Vagina (tissue), 2 donors: Measurements from ENCODE around the gene GFOD1. TPM values are rescaled to one million over a fixed set of nuclear protein-coding genes. Genes with fewer than 3 reads are reported as not detected.

Source experiments
- DNase-seq, 2 donors: peaks; one replicate each; pipeline ENCODE4 v3.0.0-alpha.2; 2017; ENCODE audit errors: extremely low spot score in 2 of 2
- H3K27ac ChIP-seq: fragments of 200-600 bp; sonication (generic); one replicate; pipeline ENCODE4 v1.5.1; 2019
- H3K27me3 ChIP-seq: fragments of 200-600 bp; sonication (generic); one replicate; pipeline ENCODE4 v1.5.1; 2019
- H3K36me3 ChIP-seq, 2 donors: fragments of 200-600 bp; sonication (generic); one replicate each; pipeline ENCODE4 v1.5.1; 2017 to 2019
- H3K4me1 ChIP-seq: fragments of 200-600 bp; sonication (generic); one replicate; pipeline ENCODE4 v1.5.1; 2019
- H3K4me3 ChIP-seq, 2 donors: fragments of 200-600 bp; sonication (generic); 1 replicate in 1 of 2; 2 replicates in 1 of 2; pipeline ENCODE4 v1.5.1; 2016 to 2019
- H3K9me3 ChIP-seq: fragments of 200-600 bp; sonication (generic); one replicate; pipeline ENCODE4 v1.5.1; 2019
- CTCF ChIP-seq, 3 experiments: fragments of 450-650 bp in 2 of 3; fragments of 200-600 bp in 1 of 3; sonication (generic) in 1 of 3; IDR thresholded peaks; one replicate each; pipeline ENCODE4 v1.5.1; 2017 to 2019; ENCODE audit warnings: antibody characterized with exemption in 3 of 3, mild to moderate bottlenecking in 2 of 3, moderate library complexity in 2 of 3
- POLR2A ChIP-seq, 2 donors: fragments of 450-650 bp; IDR thresholded peaks; one replicate each; pipeline ENCODE4 v1.6.1; 2017; ENCODE audit warnings: antibody characterized with exemption in 2 of 2, mild to moderate bottlenecking in 2 of 2, moderate library complexity in 2 of 2
- POLR2AphosphoS5 ChIP-seq, 2 donors: sonication (generic); formaldehyde crosslinking; IDR thresholded peaks; one replicate each; pipeline ENCODE4 v1.9.0; 2017; ENCODE audit warnings: antibody characterized with exemption in 2 of 2, mild to moderate bottlenecking in 2 of 2, low read depth in 1 of 2; ENCODE audit not compliant: insufficient read depth in 1 of 2
- intact Hi-C: fragments of 100-400 bp; cut with DNase I; formaldehyde crosslinking; loops from one replicate; pipeline ENCODE4 v1.15.1; 2023
- total RNA-seq: library from RNA; depleted of rRNA; stranded (reverse); fragments of >200 nt; gene quantifications from one replicate; pipeline ENCODE4 v1.2.3, GENCODE V29; 2016

GFOD1 gene
- total RNA-seq, 1 donor from 2014 or later: 16.9 TPM

- H3K36me3 ChIP-seq: no peaks in the 10 kb centered on the region
- H3K9me3 ChIP-seq: no peaks in the 10 kb centered on the region
- intact Hi-C loops: no loop called here
- H3K4me3 ChIP-seq: no peak overlapping the region
- TF ChIP-seq POLR2A (IDR thresholded peaks at IDR 0.05) (no peak), POLR2AphosphoS5 (IDR thresholded peaks at IDR 0.05; ENCODE audit: insufficient read depth in 1 of 2, low read depth in 1 of 2) (no peak), CTCF (IDR thresholded peaks at IDR 0.05) (no peak)
- peaks cover 34% of the 10 kb centered on the region for H3K4me1 ChIP-seq
- H3K27me3 ChIP-seq: no peaks in the 10 kb centered on the region
- no peak overlapping the region for H3K27ac ChIP-seq
- DNase-seq: no peak
Measured at GRCh38 chr6:13413900-13414555, 73.4 kb downstream of the GFOD1 start.

GRCh38 chr6:13413466-13413862 lies 73.9 kb downstream of the GFOD1 start:
- no peaks in the 10 kb centered on the region for H3K27me3 ChIP-seq
- H3K9me3 ChIP-seq: no peaks in the 10 kb centered on the region
- H3K27ac ChIP-seq: no peak overlapping the region
- no peak for DNase-seq
- intact Hi-C loops: no loop called here
- H3K4me1 ChIP-seq: peaks cover 34% of the 10 kb centered on the region
- no peak overlapping the region for H3K4me3 ChIP-seq
- no peaks in the 10 kb centered on the region for H3K36me3 ChIP-seq
- TF ChIP-seq POLR2A (IDR thresholded peaks at IDR 0.05): no peak
- TF ChIP-seq CTCF (IDR thresholded peaks at IDR 0.05): no peak
- TF ChIP-seq POLR2AphosphoS5 (IDR thresholded peaks at IDR 0.05; ENCODE audit: insufficient read depth in 1 of 2, low read depth in 1 of 2): no peak

GRCh38 chr6:13412639-13413465 lies 74.5 kb downstream of the GFOD1 start:
- Histone ChIP-seq H3K9me3 (no peaks in the 10 kb centered on the region), H3K36me3 (no peaks in the 10 kb centered on the region), H3K27me3 (no peaks in the 10 kb centered on the region), H3K27ac (peak overlapping the region; percentile 47), H3K4me1 (peaks cover 31% of the 10 kb centered on the region), H3K4me3 (no peak overlapping the region)
- TF ChIP-seq POLR2A (IDR thresholded peaks at IDR 0.05) (no peak), POLR2AphosphoS5 (IDR thresholded peaks at IDR 0.05; ENCODE audit: insufficient read depth in 1 of 2, low read depth in 1 of 2) (no peak), CTCF (IDR thresholded peaks at IDR 0.05) (no peak)
- no peak for DNase-seq
- intact Hi-C loops: no loop called here

- Histone ChIP-seq H3K27ac (no peak overlapping the region), H3K9me3 (no peaks in the 10 kb centered on the region), H3K4me1 (peaks cover 33% of the 10 kb centered on the region), H3K4me3 (no peak overlapping the region), H3K27me3 (no peaks in the 10 kb centered on the region), H3K36me3 (no peaks in the 10 kb centered on the region)
- TF ChIP-seq CTCF (IDR thresholded peaks at IDR 0.05) (no peak), POLR2AphosphoS5 (IDR thresholded peaks at IDR 0.05; ENCODE audit: insufficient read depth in 1 of 2, low read depth in 1 of 2) (no peak), POLR2A (IDR thresholded peaks at IDR 0.05) (no peak)
- intact Hi-C loops: no loop called here
- DNase-seq: no peak
Measured at GRCh38 chr6:13412211-13412610, 75.2 kb downstream of the GFOD1 start.

- no peak for TF ChIP-seq POLR2AphosphoS5 (IDR thresholded peaks at IDR 0.05; ENCODE audit: insufficient read depth in 1 of 2, low read depth in 1 of 2)
- peaks cover 41% of the 10 kb centered on the region for H3K4me1 ChIP-seq
- no peak overlapping the region for H3K4me3 ChIP-seq
- H3K9me3 ChIP-seq: no peaks in the 10 kb centered on the region
- no peaks in the 10 kb centered on the region for H3K27me3 ChIP-seq
- DNase-seq: no peak
- no peak overlapping the region for H3K27ac ChIP-seq
- H3K36me3 ChIP-seq: no peaks in the 10 kb centered on the region
- intact Hi-C loops: no loop called here
Measured at GRCh38 chr6:13411484-13411883, 75.9 kb downstream of the GFOD1 start.
